Fibroblast of upper back skin (primary cell): ENCODE data around the gene SOX18.
A peak's percentile ranks its signal among the peaks of the same experiment; 100 is the strongest.

ENCODE experiments used
- DNase-seq: peaks from one replicate; pipeline ENCODE4 v3.0.0-alpha.2; 2013

The SOX18 gene

DNA sequence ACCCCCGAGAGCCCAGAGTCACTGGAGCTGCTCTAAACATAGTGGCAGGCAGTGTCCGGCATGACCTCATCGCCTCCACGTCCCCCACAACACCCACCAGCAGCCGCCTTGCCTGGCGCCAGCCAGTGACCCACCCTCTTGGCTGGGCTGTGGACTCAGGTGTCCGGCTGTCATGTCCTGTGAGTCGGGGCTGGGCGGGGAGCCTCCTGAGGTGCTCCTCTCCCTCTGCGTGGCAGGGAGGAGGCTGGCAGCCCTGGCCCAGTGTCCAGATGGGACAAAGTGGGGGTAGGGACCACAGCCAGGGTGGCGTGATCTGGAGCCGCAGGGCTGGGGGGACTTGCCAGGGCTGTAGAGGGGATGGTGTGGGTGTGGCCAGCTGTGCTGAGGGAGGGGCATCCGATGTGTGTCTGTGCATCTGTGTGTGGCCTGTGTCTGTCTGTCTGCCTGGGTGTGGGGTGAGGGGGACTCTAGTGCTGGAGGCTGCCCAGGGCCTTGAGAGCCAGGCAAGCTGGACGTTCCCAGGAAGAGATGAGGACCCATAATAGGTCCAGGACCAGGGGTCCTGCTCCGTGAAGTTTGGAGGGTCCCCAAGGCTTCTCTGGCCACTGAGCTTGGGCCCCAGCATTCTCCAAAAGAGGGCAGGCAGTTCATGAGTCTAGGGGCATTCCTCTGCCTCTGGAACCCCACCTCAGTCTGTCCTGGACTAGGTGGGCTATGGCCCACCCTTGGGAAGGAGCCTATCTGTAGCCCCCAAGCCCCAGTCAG is 2.3 kb upstream of the SOX18 start:
- DNase-seq, result no peak

GRCh38 chr20:64051033-64051452 is 1.6 kb upstream of the SOX18 start:
- no peak for DNase-seq

DNA sequence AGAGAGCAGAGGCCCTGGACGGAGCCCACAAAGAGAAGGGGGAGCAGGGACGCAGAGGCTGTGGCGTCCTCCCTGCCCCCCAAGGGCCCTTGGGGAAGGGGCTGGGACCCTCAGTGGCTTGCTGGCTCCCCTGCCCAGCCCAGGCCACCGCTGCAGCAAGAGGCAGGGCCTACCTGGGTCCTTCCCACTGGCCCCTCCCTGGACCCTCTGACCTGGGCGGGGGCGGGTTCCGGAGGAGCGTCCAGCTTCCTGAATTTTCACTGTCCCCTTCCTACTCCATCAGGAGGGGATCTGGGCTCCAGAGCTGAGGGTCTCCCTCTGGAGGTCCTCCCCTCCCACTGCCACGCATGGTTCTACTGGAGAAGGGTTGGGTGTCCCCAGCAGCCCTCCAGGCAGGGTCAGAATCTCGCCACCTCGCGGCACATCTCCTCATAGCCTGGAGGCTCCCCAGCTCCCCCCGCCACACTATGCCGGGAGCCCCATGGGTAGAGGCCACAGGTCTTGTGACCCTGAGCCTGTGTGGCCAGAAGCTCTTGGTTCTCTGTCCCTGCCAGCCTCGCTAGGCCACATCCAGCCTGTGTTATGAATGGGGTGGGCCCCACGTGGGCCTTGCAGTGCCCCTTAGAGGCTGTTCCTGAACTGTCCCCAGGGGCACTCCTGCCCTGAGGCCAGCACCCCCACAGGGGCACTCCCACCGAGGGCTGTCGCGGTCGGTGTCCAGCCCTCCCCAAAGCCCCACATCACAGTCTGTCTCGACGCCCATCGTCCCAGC is 1.0 kb upstream of the SOX18 start:
- no peak for DNase-seq

- no peak for DNase-seq
Observed at GRCh38 chr20:64049878-64050260, 430 bp upstream of the SOX18 start.

GRCh38 chr20:64048402-64049044 is 916 bp downstream of the SOX18 start:
- DNase-seq, result no peak

DNA sequence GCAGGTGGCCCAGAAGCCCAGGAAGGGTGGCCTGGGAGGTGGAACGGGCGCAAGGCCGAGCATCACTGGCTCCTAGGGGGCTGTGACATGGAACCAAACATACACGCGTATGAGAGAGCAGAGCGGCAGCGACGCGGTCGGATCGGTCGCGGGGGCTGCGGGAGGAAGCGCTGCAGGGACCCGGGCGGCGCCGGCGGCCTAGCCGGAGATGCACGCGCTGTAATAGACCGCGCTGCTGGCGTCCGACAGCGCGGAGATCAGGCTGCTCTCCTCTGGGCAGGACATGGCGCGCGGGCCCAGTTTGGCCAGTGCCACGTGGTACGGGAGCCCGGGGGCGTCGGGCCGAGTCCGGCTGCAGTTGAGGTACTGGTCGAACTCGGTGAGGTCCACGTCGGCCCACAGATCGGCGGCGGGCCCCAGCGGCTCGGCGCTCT is 1.5 kb downstream of the SOX18 start:
- no peak for DNase-seq

- no peak for DNase-seq
Observed at GRCh38 chr20:64047046-64047389, 2.4 kb downstream of the SOX18 start.

DNA sequence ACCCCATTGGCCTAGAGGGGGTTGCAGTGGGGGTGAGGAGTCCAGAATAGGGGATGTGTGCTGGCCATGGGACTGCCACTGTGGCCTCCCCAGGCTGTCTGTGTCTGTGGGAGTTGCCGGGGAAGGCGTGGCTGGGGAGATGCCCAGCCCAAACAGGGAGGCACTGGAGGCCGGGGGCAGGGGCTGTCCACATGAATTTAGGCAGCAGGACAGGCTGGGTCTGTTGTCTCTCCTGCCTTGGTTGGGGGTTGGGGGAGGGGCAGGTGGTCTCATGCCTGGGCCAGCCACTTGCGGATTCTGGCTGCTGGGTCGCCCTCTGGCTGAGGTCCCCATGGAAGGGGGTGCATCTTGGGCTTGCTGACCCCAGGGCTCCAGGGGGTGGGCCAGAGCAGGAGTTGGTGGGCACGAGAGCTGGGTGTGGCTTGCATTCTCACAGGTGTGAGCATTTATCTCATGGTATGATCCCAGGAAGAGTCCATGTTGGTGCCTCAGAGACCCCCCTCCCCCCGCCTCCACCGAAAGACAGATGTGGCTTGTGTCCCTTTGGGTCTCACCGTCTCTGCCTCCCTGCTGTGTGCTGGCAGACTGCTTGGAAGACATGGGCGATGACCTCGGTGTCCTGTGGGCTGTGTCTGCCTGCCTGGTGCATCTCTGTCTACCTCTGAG is 4.0 kb downstream of the SOX18 start:
- DNase-seq, result no peak

DNA sequence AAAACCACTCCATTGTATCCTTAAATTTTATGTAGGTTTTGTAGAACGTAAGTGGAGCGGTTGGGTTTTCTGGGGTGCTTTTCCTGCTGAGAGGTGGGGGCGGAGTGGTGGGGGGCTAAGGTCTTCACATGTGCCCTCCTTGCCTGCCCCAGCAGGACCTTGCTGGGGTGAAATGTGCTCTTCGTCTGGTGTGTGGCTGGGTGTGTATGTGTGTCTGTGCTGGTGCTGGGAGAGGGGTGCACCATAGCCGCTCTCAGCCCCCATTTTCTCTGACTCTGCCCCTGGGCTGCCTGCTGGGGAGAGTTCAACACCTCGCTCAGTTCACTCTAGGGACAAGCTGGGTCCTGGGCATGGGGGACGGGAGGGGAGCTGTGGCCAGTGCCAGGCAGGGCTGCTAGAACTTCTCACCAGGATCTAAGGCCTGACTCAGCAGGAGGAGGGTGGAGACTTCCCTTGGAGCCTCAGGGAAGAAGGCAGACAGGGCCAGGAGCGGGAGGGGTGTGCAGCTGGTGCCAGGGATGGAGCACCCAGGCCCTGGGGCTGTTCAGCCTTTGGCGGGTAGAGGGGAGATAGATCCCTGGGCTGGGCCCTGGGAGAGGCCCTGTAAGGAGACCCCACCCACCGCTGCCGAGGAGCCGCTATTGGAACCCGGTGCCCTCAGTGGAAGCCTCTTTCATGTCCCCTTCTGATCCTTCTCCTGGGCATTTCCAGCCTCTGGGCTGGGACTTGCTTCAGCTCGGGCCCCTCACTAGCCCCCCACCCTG is 4.8 kb downstream of the SOX18 start:
- peak; percentile 24 for DNase-seq

- DNase-seq, result no peak
Observed at GRCh38 chr20:64043768-64044167, 5.7 kb downstream of the SOX18 start.

- DNase-seq, result no peak
Observed at GRCh38 chr20:64042054-64042781, 7.2 kb downstream of the SOX18 start.

DNA sequence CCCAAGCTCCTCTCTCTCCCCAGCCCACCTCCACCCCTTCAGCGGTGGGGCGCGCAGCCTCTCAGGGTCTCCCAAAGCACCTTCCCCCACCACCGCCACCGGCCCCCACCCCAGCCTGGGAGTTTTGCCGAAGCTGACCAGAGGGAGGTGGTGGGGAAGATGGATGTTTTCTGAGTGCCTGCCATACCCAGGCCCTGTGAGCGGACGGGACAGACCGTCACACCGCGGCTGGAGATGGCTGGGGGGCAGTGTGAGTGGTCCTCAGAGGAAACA is 7.7 kb downstream of the SOX18 start:
- DNase-seq, result no peak

DNA sequence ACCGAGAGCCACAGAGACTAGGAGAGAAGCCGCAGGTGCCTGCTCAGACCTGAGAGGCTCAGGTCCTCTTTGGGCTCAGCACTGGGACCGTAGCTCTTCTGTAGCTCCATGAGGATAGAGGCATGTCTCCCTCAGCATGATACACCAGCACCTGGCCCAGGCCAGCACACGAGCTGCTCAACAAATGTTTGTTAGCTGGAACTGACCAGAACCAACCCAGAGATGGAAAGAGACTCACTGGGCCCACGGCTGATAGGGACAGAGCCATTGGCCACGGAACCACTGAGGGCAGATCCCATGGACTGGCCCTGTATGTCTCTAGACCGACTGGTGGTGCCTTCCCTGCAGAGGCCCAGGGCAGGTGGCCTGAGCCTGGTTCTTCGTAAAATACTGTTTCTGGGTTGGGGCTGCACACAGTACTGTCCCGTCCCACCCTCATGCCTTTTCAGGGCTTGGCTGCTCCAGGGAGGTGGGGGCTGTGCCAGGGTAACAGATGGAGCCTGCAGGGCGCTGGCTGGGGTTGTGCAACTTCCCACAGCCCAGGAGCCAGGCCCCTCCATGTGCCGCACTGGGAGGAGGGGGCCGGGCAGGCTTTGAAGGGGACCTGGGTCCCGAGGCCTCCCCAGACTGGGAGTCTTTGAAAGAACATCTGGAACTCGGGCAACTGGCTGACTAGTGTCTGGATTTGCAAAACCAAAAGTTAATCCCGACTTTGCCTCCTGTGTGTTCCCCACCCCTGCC is 8.2 kb downstream of the SOX18 start:
- no peak for DNase-seq

GRCh38 chr20:64040231-64041039 is 9.0 kb downstream of the SOX18 start:
- no peak for DNase-seq

DNA sequence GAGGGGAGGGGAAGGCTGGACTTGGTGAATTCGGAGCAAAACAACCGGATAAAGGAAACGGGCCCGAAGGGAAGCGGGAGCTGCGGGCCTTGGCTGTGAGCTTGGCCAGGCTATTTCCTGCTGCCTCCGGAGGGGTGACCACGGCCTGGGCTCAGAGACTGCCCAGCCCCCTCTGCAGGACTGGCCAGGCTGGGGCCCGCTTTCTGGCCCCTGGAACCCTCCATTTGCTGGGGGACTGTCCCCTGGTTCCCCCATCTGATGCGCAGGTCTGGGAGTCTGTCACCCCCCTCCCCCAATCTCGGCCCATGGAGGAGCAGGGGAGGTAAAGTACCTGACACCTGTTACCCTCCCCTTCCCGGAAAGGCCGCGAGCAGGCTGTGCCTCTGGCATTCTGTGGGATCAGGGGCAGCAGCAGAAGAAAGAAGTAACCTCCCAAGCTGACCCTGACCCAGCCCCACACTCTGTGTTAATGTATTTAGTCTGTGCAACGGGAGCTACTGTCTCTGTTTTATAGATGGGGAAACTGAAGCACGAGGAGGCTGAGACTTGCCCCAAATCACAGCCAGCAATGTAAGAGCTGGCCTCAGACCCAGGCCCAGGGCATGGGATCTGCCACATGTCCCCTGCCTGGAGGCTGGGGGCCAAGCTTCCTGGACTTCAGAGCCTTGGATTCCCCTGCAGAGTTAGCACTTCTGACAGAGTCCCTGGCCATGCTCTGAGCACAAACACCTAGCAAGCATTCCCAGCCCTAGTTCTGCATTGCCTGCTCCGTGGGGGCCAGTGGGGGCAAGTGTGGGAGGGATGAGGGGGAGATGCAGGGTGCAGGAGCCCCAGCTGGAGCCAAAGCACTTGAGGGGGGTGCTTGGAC is 9.9 kb downstream of the SOX18 start:
- no peak for DNase-seq

- DNase-seq, result peak; percentile 36
Observed at GRCh38 chr20:64038565-64039292, 10.7 kb downstream of the SOX18 start.

- DNase-seq, result no peak
Observed at GRCh38 chr20:64038224-64038564, 11.2 kb downstream of the SOX18 start.

DNA sequence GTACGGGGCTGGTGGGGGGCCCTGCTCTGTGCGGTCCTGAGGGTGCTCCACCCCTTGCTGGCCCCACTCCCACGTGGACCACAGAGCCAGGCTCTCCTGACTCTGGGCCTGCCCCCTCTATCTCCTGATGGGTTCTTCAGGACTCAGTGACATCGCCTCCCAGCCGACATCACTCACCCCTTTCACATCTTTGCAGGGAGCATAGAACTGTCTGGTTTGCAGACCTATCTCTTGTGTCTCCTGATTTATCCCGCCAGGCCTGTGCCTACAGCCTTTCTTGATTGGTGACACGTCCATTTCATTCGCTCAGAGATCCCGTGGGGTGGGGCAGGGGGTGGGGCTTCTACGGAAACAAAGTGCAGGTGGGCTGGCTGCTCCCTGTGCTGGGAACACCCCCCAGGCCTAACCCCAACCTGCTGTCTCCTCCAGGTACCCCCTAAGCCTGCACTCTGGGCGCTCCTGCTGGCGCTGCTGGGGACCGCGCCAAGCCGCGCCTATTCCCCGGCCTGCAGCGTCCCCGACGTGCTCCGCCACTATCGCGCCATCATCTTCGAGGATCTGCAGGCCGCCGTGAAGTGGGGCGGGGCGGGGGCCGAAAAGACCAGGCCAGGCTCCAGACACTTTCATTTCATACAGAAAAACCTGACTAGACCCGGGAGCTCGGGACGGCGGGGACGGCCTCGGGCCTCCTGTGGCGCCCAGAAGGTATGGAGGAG is 11.8 kb downstream of the SOX18 start:
- DNase-seq, result no peak

GRCh38 chr20:64037199-64037497 is 12.3 kb downstream of the SOX18 start:
- no peak for DNase-seq
